Measurements from ENCODE around the gene LPP. TPM values are rescaled to one million over a fixed set of nuclear protein-coding genes. Genes with fewer than 3 reads are reported as not detected.

The LPP gene
- total RNA-seq, 1 donor from 2014 or later: 96.7 TPM

- TF ChIP-seq CTCF (conservative IDR thresholded peaks at IDR 0.05): no peak
- Mint-ChIP-seq H3K4me1 (ENCODE audit: unreplicated experiment) (peaks cover 16% of the 10 kb centered on the region), H3K9me3 (peaks cover 7% of the 10 kb centered on the region), H3K4me3 (no peak overlapping the region), H3K27ac (no peak overlapping the region), H3K27me3 (no peaks in the 10 kb centered on the region), H3K36me3 (peaks cover 13% of the 10 kb centered on the region)
- DNase-seq (ENCODE audit: extremely low spot score, unreplicated experiment): no peak
Measured at GRCh38 chr3:188400494-188401243, 246.7 kb downstream of the LPP start.

GRCh38 chr3:188401244-188401993 is 247.5 kb downstream of the LPP start:
- H3K9me3 Mint-ChIP-seq: peaks cover 7% of the 10 kb centered on the region
- H3K4me3 Mint-ChIP-seq: no peak overlapping the region
- peaks cover 15% of the 10 kb centered on the region for H3K4me1 Mint-ChIP-seq (ENCODE audit: unreplicated experiment)
- H3K27me3 Mint-ChIP-seq: no peaks in the 10 kb centered on the region
- DNase-seq (ENCODE audit: extremely low spot score, unreplicated experiment): no peak
- H3K27ac Mint-ChIP-seq: no peak overlapping the region
- no peak for TF ChIP-seq CTCF (conservative IDR thresholded peaks at IDR 0.05)
- H3K36me3 Mint-ChIP-seq: peaks cover 20% of the 10 kb centered on the region

- peaks cover 7% of the 10 kb centered on the region for H3K9me3 Mint-ChIP-seq
- no peaks in the 10 kb centered on the region for H3K27me3 Mint-ChIP-seq
- no peak overlapping the region for H3K27ac Mint-ChIP-seq
- no peak for TF ChIP-seq CTCF (conservative IDR thresholded peaks at IDR 0.05)
- no peak for DNase-seq (ENCODE audit: extremely low spot score, unreplicated experiment)
- peaks cover 25% of the 10 kb centered on the region for H3K36me3 Mint-ChIP-seq
- no peak overlapping the region for H3K4me3 Mint-ChIP-seq
- H3K4me1 Mint-ChIP-seq (ENCODE audit: unreplicated experiment): peaks cover 7% of the 10 kb centered on the region
Measured at GRCh38 chr3:188402229-188402628, 248.3 kb downstream of the LPP start.

GRCh38 chr3:188403404-188403803 is 249.4 kb downstream of the LPP start:
- Mint-ChIP-seq H3K36me3 (peaks cover 36% of the 10 kb centered on the region), H3K9me3 (peaks cover 10% of the 10 kb centered on the region), H3K27me3 (no peaks in the 10 kb centered on the region), H3K4me1 (ENCODE audit: unreplicated experiment) (no peaks in the 10 kb centered on the region), H3K27ac (no peak overlapping the region), H3K4me3 (no peak overlapping the region)
- TF ChIP-seq CTCF (conservative IDR thresholded peaks at IDR 0.05): no peak
- DNase-seq (ENCODE audit: extremely low spot score, unreplicated experiment): no peak

GRCh38 chr3:188404124-188404523 is 250.2 kb downstream of the LPP start:
- DNase-seq (ENCODE audit: extremely low spot score, unreplicated experiment): no peak
- Mint-ChIP-seq H3K9me3 (peaks cover 10% of the 10 kb centered on the region), H3K27me3 (no peaks in the 10 kb centered on the region), H3K4me3 (no peak overlapping the region), H3K36me3 (peaks cover 32% of the 10 kb centered on the region), H3K4me1 (ENCODE audit: unreplicated experiment) (no peaks in the 10 kb centered on the region), H3K27ac (no peak overlapping the region)
- TF ChIP-seq CTCF (conservative IDR thresholded peaks at IDR 0.05): no peak

All from type B pancreatic cell (in vitro differentiated cells).